ENCODE results near the gene PLPP4.

GRCh38 chr10:120541984-120542383 is 85.0 kb downstream of the PLPP4 start:
- no peak for TF ChIP-seq CTCF (conservative IDR thresholded peaks at IDR 0.05 in 1 of 2, IDR thresholded peaks at IDR 0.05 in 1 of 2; ENCODE audit: low read depth in 1 of 2, low read length in 2 of 2)
- TF ChIP-seq EZH2 (IDR thresholded peaks at IDR 0.05; ENCODE audit: low read length, missing control alignments): no peak

Data from fibroblast of lung (primary cell).